Stimulated activated CD4-positive, alpha-beta T cell treated with anti-CD3 and anti-CD28 coated beads, Interleukin-15, amount 100 ng/mL, for 1 hour (primary cell): ENCODE results near the gene PROM1.

ENCODE experiments used
- DNase-seq, 2 donors: peaks; one replicate each; pipeline ENCODE4 v3.0.0-alpha.2; 2020; ENCODE audit warnings: low read depth in 1 of 2, low spot score in 1 of 2

The PROM1 gene

GRCh38 chr4:16065066-16065465 lies 18.8 kb downstream of the PROM1 start:
- DNase-seq: no peak

GRCh38 chr4:16062601-16063000 lies 21.2 kb downstream of the PROM1 start:
- DNase-seq: no peak

GRCh38 chr4:16056681-16057385 lies 27.0 kb downstream of the PROM1 start:
- no peak for DNase-seq

DNA sequence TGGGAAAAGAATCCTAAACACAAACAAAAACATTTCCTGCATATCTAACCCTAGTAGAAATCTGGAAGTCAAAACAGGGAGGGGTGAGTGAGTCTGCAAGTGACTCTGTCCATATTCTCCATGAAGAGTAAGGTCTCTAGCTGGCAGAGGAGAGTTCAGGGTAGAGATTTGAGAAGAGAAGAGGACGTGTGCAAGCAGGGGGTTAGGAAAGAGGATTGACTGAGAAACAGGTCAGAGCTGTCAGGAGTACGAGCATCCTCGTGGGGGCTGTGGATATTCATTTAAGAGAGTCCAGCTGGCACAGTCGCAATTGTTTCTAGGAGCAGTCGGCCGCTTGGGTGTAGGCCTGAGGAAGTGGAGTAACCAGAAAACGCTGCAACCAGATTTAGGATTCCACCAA lies 27.9 kb downstream of the PROM1 start:
- DNase-seq: no peak

DNA sequence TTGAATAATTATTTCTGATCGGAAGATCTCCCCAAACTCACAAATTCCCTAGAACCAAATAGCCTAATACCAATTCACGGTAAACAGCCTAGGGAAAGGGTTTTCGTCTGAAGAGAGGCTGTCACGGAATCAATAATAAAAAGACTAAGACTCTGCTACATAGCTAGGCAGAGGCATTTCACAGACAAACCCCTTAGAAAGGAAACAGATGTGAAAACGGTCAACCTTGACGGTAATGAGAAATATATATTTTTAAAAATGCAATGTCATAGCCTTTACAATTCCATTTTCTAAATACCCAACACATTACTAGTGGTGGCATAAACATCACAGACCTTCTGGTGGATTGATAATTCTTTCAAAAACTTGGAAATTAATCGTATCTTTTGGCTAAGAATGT lies 28.4 kb downstream of the PROM1 start:
- DNase-seq: no peak

- DNase-seq: no peak
These were observed 30.9 kb downstream of the PROM1 start for GRCh38 chr4:16052939-16053338.

DNA sequence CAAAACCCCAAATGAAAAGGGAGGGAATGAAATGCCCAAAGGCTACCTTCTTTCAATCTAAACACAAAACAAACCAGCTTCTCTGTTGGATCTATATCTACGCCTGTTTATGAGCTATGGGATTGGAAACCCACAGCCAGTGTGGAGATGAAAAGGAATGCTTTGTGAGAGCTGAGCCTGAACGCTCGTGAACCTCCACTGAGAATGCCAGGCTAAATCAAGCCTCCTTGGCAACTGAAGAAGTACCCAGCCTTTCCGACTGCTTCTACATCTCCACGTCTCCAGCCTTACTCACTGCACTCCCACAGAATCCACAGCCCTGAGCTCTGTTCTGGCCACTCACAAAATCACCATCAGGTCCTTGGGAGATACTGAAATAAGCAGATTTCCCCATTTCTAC lies 31.8 kb downstream of the PROM1 start:
- no peak for DNase-seq

- no peak for DNase-seq
These were observed 32.7 kb downstream of the PROM1 start for GRCh38 chr4:16051132-16051531.

GRCh38 chr4:16050669-16051068 lies 33.2 kb downstream of the PROM1 start:
- DNase-seq: no peak

DNA sequence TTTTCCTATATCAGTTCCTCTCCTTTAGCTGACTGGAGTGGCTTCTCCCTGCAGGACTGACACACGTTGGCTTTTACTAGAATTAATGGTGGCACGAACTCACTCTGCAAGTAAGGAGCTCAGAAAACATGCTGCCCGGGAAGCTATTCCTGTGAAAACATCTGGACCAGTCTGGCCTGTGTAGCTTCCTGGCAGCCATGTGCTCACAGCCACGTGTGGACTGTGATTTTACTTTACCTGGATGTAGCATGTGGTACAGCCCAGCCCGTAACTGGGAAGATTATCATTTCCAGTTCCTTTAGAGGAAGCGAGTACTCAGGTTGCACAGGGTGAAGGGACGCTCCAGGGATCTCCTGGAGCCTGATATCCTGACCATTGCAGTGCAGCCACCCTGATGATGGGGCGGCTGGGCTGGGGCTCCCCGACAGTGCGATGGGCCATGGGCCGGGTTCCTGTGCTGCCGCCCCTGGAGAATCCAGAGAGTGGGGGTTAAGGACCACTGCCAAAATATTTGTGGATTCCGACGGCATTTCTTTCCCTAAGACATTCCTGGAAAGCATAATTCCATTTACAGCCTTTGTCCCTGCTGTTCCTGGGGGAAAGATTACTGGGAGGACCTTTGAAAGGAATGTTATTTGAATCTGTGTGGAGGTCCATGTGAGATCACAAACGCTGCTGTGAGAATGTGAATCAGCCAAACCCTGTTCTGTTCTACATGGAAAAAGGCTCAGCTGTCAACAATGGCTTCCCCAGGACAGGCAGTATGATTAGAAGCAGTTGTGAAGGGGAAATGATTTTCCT lies 35.0 kb downstream of the PROM1 start:
- DNase-seq: no peak

GRCh38 chr4:16045687-16046086 lies 38.1 kb downstream of the PROM1 start:
- no peak for DNase-seq

DNA sequence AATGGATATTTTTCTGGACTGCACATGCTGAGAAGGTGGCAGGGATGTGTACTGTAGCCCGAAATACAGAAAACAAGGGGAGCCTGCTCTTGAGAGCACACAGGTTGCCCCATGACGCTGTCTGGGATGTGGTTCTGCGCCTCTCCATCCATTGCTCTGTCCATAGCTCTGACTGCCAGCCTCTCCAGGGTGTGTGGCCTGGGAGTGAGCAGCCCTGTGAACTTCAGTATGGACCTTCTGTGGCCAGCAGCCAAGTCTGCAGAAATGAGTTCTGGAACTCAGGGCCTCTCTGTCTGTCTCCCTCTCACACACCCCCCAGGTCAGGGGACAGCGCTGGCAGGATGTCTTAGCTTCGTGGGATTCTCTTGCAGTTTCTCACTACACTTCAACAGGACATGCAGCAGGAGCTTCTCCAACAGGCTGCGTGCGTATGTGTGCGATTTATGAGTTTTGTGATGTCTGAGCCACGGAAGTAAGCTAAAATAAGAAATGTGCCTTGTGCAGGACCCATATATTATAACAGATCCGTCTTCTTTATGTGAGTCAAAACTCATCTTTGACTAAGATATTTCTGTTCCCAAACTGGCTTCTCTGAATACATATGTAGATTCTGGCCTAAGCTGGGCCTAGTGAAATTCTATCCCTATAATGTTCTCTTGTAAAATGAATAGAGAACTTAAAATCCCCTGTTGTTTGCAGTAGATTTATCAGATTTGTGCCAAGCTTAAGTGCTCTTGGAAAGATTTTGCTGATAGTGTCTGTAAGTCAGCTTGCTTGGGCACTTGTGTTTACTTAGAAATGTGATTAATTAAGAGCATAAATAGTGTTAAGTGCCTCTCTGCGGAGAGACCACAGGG lies 40.0 kb downstream of the PROM1 start:
- DNase-seq: no peak

DNA sequence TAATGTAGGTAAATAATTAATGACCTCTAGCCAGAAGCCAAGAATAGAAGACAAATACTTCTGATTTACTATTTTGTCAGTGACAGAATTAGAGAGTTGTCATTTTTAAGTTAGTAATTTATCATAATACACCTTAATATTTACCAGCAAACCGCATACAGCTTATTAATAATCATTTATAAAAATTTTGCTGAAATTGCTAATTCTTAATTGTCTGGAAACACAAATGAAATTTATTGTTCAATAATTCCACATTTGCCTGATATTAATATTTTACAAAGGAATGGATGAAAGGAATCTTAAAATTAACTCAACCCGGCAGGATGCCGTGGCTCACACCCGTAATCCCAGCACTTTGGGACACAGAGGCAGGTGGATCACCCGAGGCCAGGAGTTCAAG lies 44.7 kb downstream of the PROM1 start:
- DNase-seq: no peak

DNA sequence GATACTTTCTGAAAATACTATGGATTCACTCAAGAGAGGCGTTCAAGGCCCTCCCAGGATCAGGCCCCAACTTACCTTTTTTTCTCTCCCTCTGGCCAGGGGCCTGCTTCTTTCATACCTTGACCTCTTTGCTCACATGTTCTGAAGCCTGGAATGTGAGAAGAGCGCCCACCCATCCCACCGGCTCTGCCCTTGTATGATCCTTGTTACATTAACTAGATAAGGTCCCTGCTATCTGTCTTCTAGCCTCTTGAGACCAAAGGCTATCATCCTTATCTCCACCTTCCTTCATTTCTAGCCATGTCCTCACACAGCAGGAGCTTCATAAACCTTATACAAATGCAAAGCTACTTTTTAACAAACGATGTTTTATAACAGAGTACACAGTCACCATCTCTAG lies 45.9 kb downstream of the PROM1 start:
- no peak for DNase-seq

GRCh38 chr4:16035843-16036242 lies 48.0 kb downstream of the PROM1 start:
- no peak for DNase-seq

GRCh38 chr4:16034010-16034748 lies 49.6 kb downstream of the PROM1 start:
- no peak for DNase-seq

- no peak for DNase-seq
These were observed 51.4 kb downstream of the PROM1 start for GRCh38 chr4:16032396-16032770.

GRCh38 chr4:16031546-16032395 lies 52.1 kb downstream of the PROM1 start:
- DNase-seq: no peak

- DNase-seq: no peak
These were observed 53.9 kb downstream of the PROM1 start for GRCh38 chr4:16029886-16030285.

DNA sequence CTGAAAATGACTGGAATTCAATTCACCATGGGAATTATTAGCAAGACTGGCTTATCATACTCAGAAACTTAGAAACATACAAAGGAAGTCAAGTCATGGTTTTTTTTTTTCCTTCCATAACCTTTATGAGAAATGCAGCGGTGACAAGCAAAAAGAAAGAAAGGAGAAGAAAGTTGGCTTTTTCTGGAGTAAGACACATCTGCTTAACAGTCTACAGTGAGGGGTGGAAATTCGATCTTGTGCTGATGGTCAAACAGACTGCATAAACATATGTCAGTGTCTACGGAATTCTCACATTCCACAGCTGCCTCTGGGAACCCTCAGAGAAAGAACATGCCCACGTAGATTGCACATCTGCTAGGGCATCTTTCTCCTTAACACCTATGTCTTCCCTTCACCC lies 54.6 kb downstream of the PROM1 start:
- DNase-seq: no peak
